Stimulated activated naive CD8-positive, alpha-beta T cell treated with anti-CD3 and anti-CD28 coated beads, Interleukin-15, Interleukin-2, amounts not matched to agents 100 U/mL and 50 U/mL, for 24 hours (primary cell): ENCODE results near the gene KLHDC10.
"Not testable (repeated sequence)": the region's sequence is repeated elsewhere in the genome, so short reads cannot be mapped to it uniquely, and the experiment has no call there.

Experiments
- ATAC-seq: fragments of 150-1000 bp; cut with Tn5 transposase; one replicate; pipeline ENCODE4 v1.10.0; 2021
- DNase-seq: peaks from one replicate; pipeline ENCODE4 v3.0.0; 2021

Gene KLHDC10

DNA sequence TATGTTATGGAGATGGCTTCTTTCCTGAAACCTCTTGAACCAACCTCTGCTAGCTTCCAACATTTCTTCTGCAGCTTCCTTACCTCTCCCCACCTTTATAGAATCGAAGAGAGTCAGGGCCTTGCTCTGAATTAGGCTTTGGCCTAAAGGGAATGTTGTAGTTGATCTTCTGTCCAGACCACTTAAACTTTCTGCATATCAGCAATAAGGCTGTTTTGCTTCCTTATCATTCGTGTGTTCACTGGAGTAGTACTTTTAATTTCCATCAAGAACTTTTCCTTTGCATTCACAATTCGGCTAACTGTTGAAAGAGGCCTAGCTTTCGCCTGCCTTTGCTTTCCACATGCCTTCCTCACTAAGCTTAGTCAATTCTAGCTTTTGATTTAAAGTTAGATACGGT lies 48.0 kb downstream of the KLHDC10 start:
- ATAC-seq = no peak
- DNase-seq = no peak

DNA sequence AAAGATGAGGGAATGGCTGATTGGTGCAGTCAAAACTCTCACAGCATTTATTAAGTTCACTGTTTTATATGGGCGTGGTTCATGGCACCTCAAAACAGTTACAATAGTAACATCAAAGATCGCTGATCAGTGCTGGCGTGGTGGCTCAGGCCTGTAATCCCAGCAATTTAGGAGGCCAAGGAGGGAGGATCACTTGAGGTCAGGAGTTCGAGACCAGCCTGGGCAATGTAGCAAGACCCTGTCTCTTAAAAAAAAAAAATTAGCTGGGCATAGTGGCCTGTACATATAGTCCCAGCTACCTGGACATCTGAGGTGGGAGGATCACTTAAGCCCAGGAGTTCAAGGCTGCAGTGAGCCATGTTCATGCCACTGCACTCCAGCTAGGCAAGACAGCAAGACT lies 48.5 kb downstream of the KLHDC10 start:
- no peak for DNase-seq
- ATAC-seq = no peak

DNA sequence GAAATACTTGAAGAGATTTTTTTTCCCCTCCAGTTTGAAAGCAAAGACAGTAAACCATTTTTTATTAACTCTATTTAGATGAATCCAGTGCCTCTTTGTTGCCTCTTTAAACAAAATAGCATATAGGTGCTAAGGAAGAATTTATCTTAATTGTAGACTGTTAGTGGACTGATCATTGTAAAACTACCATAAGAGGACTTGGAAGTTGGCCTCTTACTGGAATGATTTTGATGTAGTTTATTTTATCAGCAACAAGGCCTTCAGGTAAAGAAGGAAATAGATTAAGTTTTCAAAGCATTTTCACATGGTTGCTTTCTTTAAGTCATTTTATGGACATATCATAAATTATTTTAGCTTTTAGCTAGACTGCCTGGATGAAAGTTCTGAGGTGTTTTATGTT lies 53.2 kb downstream of the KLHDC10 start:
- no peak for ATAC-seq
- DNase-seq = no peak

DNA sequence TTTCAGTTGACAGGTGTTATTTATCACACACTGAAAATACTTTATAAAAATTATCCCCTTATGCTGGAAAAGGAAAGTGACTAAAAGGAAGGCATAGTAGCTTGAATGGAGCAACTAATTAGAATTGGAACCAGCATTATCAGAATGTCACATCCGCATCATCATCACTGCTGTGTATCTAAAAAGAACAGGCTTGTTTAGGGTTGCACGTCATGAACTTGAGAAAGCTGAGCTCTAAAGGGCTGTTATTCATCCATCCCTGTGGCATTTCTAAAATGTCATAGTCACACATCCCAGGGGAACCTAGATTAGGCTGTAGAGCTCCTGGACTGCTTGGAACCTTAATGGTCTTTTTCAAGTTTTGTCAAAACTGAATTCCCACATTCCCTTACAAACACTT lies 54.4 kb downstream of the KLHDC10 start:
- no peak for DNase-seq
- ATAC-seq = no peak

DNA sequence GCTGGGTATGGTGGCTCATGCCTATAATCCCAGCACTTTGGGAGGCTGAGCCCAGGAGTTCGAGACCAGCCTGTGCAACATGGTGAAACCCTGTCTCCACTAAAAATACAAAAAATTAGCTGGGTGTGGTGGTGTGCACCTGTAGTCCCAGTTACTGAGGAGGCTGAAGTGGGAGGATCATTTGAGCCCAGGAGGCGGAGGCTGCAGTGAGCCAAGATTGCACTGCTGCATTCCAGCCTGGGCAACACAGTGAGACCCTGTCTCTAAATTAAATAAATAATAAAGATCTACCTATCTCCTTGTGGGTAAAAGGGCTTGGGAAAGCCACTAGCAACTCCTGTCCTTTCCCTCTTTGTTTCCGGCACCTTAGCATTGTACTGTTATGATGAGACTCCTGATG lies 56.5 kb downstream of the KLHDC10 start:
- not testable (repeated sequence) for ATAC-seq, DNase-seq

DNA sequence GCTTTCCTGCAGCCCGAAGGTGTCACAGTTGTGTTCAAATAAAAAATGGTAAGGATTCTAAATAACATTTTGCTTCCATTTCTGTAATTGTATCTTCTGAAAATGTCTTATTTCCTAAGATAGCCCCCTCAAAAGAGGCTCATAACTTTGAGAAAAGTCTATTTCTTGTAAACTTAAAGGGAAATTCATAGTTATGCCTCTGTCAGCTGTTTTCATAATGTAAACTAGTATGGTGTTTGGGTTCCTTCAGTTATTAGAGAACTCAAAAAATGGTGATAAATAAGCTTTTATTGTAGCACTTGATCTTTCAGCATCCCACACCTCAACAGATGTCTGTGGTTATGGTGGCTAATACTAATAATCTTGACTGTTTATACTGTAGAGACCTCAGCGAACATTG lies 57.1 kb downstream of the KLHDC10 start:
- ATAC-seq (no peak), DNase-seq (no peak)

DNA sequence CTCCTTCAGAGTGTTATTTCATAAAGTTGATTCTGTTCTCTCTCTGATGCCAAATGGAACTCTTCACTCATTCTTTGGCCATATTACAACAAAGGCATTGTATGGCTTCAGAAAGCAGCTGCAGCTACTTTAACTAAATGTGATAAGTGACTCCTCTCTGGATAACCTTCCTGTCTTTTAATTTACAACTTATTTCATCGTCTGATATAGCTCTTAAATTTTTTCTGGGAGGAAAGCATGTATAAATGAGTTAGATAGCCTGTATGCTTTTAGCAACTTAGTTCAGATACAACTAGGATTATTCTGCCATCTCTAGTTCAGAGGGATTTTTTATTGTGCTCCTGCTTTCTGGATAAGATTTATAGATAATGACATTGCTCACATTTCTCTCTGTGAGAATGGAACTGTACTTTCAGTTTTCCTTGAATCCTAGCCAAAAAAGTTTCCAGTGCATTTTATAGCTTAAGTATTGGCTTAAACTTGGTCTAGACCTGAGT lies 57.5 kb downstream of the KLHDC10 start:
- ATAC-seq = no peak

DNA sequence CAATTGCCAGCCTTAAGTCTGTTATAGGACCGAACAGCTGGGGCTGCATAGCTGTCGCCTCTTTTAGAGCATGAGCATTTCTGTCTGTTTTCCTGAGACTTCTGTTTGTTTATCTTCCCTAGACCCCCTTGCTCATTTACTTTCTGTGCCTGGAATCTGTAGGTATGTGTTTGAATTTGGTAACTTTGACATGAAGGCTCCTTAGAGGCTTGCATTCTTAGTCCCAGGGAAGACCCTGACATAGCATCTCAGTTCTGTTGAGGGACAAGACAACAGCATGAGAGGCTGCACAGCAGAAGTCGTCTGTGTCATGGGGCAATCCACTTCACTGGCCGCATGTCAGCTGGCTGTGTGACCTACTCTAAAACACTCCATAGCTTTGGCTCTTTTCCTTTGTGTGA lies 58.7 kb downstream of the KLHDC10 start:
- no peak for ATAC-seq
- no peak for DNase-seq

More for the DNA sequence above, 57.5 kb downstream of the KLHDC10 start:
- no peak for DNase-seq

DNA sequence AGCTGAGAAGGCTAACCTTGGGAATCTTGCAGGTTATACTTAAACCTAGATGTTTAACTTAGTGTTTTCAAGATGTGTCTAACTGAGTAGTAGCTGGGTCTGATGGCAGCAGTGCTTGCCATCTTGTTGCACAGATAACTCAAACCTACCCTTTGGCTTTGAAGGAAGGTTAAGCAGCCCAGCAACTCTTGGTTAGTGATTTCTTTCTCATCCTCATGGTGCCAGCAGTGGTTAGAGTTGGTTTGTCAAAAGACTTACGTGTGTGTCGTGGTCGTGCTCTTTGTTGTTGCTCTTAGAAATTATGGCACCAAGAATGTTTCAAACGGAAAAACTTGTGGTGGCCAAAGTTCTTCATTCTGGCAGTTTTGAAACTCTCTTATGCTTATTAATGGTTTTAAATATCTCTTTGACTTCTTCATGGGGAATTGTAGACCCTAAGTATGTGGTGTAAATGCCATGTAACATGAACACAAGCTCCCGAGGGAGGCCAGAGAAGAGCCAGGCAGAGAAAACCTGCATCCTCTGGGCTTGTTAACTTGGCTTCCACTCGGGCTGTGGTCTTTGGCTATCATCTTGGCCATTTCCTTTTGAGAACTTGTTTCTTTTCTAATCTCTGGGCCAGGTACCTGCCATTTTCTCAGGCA lies 61.0 kb downstream of the KLHDC10 start:
- DNase-seq (no peak), ATAC-seq (no peak)

DNA sequence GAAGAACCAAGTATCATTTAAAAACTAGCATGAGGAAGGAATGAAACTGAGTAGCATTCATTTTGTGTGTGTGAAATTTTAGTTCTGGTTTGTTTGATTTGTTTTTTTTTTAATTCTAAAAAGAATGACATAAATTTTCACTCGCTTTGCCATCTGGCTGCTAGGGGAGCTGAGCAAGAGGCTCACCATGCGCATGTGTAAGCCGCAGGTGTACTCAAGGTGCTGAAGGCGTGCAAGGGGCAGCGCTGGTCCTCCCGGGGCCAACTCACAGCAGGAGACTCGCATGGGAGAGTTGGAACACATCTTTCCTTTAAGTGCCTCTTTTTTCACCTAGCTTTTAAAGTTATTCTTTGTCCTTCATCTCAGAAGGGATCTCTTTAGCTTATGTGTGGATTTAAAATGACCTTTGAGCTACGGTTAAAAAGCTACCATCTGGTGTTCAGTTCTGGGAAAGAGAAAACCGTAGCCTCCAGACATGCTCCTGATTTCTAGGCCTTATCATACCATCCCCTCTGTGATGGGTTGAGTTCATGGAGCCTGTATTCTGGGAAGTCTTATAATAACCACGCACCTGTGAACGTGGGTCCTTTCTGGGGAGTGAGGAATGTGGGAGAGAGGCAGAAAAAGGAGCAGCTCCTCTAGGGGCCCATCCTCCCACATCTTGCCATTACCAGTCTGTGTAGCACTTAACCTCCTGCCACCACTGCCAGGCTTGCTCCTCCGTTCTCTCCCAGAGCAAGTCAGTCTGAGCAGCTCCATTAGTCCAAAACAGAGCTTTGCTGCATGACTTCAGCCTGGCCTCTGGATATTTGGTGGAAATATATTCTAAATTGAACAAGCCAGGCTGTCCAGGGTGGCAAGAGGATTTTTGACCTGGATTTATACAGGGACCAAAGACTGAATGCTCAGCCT lies 61.9 kb downstream of the KLHDC10 start:
- ATAC-seq (no peak), DNase-seq (no peak)

DNA sequence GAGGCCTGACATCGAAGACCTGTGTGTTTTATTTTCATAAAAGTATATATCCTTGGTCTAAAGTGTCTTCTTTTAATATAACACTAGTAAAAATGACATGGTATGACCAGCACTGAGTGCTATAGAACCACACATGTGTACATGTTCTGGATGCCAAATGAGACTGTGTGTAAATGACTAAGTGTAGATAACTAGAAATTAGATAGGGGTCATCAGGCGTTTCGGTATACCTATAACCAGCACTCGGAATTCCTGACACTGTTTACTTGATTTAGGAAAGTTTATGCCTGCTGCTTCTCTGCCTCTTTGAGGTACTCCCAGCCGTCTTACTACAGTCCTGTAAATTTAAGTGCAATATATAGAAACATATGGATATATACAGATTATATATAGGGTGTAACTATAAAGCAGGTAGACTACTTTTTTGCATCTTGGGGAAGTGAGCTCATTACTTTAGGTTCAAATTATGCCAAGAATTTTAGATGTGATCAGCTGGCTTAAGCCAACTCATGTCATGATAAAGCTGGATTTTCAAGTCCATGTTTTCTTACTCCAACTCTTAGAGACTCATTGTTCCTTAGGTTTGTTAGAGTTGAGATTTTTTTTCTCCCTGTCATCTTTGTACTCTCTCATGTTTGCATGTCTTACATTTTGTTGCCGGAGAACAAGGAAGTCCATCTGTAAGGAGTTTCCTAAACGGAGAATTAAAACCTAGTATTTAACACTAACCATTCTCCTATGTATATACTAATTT lies 62.9 kb downstream of the KLHDC10 start:
- DNase-seq = no peak
- no peak for ATAC-seq

DNA sequence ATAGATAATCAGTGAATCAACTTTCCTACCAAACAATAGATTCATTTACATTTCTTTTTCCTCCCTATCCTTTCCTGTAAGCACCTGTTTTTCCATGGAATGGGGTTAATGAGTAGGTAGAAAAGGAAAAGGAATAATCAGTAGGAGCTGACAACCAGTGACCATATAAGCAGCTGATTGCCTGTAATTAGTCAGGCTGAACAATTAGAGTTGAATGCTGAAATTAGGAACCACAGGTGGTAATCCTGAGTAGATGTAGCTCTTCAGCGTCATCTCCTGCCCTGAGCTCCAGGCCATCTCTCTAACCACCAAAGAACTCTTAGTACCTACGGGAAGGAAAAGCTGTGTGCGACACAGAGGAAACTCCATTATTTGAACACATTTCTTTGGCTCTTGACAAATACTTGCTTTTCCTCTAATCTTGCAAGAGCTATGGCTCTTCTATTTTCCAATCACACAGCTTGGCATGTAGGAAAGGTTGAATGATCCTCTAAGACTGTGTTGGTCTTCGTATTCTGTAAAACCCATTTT lies 63.8 kb downstream of the KLHDC10 start:
- ATAC-seq = no peak
- no peak for DNase-seq

DNA sequence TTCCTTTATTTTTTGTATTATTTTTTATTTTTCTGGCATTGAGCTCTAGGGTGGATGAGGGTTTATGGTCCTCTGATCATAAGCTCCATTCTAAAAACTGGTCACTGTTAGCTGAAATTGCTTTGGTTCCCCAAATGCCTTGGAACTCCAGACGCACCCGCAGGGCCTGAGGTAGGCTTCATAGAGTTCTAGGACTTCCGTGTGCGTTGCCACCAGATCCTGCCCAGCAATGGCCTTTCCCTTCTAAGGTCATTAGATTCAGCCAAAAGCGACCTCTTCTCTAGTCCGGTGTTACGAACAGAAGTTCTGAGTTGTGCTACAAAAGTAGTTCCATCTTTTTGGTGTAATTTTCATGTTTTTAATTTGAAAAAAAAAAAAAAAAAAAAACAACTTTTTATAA lies 64.4 kb downstream of the KLHDC10 start:
- DNase-seq (no peak), ATAC-seq (no peak)

DNA sequence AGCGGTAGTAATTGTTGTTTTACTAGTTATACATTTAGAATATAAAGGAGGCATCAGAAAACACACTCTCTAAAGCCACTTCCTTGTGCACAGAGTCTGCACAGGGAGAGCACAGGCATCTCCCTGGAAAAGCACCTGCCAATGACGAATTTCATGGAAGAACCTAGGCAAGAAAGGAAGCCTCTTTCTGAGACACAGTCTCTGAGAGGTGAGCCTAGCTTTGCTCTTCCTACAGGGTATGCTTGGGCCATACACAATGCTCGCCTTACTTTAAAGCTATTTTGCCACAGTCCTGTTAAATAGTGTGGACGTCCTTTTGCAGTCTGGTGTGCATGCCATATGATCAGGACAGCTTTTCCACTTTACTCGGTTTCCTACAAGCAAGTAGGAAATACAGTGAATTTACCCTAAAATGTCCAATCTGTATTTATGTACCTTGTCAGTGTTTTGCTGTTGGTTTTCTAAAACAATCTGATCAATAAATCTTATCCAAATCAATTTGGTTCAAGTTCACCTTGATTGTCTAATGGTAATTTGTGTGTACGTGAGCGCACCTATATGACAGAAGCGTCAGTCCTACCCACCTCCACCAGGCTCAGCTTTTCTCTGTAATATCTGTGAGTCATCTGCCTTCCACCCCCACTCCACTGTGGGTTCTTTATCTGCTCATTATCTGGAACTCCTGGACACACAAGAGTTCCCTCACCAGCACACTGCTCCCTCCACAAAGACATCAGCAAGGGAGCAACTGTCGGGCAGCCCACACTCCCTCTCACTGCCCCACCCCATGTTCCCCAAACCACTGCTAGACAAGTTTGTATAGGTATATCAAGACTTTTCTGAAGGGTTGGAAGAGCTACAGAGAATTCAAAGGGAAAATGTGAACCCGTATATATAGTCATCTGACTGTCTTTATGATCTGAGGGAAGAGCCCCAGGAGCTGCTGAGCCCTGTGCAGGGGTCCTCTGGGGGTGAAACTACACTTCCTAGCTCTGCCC lies 65.2 kb downstream of the KLHDC10 start:
- ATAC-seq (no peak), DNase-seq (no peak)

DNA sequence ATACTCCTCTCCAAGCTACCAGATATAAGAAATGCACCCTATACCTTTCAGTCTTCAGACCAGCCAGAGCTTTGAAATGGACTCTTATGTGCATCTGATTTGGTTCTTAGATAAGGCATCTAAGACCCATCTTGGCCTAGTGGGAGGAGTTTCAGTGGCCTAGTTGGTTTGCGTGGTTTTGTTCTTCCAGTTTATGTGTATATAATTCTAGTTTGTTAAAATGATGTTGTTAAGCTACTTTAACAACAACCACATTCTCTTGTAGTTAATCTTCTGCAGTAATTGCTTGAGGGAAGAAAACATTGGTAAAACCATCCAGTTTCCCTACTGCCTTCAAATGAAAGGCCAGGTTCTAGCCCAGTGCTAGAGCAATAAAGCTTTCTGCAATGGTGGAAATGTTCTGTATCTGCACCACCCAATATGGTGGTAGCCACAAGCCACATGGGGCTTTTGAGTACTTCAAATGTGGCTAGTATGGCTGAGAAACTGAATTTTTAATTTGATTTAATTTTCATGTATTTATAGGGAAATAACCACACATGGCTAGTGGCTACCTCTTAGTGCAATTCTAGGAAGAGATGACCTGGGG lies 66.3 kb downstream of the KLHDC10 start:
- ATAC-seq (no peak), DNase-seq (no peak)

DNA sequence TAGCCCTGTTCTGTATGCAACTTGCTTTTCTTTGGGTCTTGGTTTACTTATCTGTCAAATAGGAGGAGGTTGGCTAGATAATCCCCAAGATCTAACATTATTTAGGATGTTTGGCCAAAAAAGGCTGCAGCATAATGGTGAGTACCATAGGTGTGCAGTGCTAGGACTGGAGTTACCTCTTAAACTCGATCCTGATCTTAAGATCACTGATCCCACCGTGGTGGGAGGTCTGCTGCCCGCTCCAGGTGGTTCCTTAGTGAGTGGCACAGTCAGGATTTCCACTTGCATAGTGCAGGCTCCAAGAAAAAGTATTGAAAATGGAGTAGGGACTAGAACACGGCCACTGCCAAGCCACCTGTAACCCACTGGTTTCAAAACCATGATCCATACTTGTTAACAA lies 66.9 kb downstream of the KLHDC10 start:
- DNase-seq (no peak), ATAC-seq (no peak)

DNA sequence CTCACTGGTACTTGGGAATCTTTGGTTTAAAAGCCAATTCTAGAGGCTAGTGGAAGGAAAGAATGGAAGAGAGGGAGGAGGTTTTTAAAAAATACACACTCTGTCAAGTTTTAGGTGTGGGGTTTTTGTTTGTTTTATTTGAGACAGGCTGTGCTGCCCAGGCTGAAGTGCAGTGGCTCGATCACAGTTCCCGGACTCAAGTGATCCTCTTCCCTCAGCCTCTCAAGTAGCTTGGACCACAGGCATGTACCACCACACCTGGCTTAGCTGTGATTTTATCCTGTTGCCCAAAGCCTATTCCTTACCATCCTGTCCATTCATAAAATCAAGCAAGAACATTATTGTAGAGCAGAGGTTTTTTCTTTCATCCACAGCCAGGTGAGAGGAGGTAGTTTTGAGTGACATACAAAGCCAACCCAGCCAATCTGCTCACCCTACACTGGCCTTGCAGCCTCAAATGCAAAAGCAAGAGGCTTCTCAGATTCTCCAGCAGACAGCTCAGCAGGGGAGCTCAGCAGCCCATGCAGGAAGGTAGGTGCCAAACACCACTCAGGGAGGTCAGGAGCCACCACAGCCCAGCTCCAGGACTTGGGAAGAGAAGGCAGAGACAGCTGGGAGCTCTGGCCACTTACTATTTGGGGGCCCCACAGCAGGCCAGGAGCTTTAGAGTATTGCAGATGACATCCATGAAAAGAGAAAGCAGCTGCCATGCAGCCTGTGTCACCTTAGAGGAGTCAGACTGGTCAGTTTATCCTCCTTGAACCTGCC lies 69.0 kb downstream of the KLHDC10 start:
- no peak for ATAC-seq

DNA sequence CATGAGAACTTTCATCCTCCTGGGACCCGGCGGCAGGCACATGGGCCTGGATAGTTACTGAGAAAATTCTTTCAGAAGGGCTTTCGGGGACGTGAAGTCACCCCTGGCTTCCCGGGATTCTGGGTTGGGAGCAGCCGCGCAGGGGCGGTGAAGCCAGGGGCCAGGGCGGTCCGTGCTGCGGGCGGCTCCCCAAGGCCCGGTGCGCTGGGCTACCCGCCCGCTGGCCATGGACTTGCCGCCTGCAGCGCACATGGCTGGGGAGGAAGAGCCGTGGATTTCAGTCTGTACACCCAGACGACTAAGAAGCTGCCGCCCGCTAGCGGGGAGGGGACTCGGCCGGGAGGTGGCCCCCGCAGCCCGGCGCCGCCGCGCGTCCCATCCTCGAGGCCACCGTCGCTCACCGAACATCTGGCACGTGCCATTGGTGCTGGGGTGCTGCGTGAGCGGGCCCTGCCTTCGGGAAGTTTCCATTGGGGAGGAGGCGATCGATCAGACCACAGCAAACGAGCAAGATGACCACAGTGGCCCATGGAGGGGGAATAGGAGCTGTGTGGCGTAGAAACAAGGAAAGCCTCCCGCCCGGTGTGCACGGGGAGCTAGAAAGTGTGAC lies 70.3 kb downstream of the KLHDC10 start:
- ATAC-seq (no peak), DNase-seq (no peak)

More for the DNA sequence above, 69.0 kb downstream of the KLHDC10 start:
- no peak for DNase-seq

DNA sequence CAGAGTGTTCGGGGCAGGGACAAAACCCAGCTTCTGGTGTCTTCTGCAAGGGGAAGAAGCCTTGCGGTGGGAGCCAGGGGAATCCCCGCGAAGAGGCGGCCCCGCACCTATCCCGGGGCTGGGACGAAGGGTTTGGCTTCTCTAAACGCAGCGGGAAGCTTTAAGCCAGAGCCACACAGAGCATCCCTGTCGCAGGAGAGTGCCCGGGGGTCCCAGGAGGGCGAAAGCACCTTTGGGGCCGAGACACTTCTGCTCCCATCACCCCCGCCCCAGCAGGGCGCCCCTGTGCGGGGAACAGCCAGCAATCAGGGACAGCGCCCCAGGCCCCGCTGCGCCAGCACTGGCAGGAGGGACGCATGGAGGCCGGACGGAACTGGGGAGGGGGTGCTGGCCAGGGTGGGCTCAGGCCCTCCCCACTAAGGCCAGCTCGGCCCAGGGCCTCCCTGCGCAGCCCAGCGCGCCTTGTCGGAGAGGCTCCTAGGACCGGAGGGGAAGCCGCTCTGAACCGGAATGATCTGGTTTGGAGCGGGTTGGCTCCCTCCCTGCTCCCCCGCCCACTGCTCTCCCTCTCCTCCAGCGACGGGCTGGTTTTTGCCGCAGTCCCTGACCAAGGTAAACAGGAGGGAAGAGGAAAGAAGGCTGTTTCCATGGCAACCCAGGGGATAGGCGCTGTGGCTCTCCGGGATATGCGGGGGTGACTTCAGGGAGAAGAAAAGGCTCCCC lies 71.0 kb downstream of the KLHDC10 start:
- ATAC-seq (peak; percentile 48), DNase-seq (peak; percentile 59)
